Suppressor macrophage treated with lipopolysaccharide for 1 hour (primary cell): ENCODE data around the gene RAI1.

Experiments
- DNase-seq, 3 donors: peaks; one replicate each; pipeline ENCODE4 v3.0.0-alpha.2; 2020 to 2022

RAI1 gene

DNA sequence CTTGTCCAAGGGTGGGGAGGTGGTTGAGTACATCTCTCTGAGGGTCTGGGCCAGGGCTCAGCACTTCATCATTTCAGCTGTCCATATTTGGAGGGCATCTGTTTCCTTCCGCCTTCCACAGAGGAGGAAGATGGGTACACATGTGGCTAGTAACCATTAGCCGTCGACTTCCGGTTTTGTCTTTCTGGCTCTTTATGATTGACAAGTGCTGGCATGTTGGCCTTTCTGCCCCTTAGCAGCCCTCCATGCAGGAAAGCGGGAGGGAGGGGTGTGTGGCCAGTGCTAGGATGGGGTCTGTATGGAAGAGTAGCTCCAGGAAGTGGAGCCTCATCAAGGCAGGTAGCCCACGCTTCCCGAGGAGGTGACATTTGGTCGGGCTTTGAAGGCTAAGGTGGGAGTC, 69.6 kb downstream of the RAI1 start:
- DNase-seq: peak; percentile 67 to 76 (median 67)

DNA sequence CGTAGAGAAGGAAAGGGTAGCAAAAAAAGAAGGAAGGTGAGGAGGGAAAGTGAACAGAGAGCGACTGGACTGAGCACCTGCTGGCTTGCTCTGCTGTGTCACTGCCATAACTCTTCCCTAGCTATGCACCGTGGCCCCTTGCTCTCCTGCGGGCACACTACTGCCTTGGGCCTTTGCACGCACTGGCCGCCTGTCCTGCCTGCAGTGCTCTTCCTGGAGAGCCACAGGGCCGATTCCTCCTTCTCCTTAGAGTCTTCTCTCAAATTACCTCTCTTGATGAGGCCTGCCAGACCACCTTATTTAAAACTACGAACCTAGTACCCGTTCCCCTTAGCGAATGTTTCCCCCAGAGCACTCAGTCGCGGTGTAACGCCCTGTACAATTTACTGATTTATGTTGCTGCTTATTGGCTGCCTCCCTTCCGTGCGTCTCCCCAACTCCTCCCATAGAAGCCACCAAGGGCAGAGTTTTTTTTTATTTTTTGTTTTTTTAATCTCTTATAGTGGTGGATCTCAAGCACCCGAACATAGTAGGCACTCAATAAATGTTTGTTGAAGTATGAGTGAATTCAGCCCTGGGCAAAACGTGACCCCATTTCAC, 70.3 kb downstream of the RAI1 start:
- no peak for DNase-seq

DNA sequence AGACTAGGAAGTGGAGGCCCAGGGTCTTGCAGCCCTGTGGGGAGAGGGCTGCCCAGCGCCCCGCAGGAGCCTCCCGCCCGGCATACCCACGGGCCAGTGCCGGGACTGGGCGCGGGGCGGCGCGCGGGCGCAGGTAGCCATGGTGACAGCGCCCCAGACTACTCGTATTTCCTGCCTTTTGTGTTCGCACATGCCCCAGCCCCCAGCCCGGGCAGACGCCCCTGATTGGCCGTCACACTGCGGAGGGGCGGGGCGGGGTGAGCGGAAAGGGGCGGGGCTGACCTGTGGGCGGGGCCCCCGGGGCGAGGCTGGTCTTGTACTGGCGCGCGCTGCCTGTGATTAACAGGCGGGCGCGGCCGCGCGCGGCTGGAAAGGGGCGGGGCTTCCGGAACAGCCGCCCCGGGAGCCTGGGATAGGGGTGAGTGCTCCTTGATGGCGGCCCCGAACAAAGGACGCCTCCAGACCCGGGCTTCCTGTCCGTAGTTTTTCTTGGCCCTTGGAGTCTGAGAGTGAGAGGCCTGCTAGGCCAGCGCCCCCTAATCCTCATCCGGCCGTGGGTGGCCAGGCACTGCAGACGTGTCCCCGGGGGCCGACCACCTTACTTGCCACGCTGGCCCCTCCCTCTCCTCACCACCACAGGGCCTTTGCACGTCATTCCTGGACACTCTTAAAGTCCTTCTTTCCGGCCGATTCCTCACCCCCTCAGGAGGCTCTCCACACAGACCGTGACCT, 71.0 kb downstream of the RAI1 start:
- DNase-seq: peak; percentile 96 to 99 (median 98)

DNA sequence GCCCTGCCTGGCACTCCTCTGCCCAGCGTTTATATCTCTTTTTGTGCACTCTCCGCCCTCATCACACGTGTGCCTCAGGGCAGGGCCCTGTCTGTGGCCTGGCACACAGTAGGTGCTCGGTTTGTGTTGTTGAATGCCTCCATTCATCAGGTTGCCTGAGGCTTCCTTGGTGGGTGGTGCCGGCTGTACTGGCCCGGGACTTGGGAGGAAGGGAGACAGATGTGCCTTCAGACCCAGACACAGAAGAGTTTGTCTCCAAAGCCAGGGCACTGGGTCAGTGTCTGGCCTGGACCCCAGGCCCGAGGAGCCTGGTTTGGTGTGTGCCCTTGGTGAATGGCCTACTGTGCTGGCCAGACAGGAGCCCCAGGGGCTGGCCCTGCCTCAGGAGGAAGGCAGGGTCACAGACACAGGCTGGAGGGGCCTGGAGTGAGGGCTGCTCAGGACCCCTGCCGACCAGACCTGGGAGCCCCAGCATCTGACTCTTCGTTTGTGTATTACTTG, 71.6 kb downstream of the RAI1 start:
- DNase-seq: no peak

GRCh38 chr17:17754719-17755686, 73.7 kb downstream of the RAI1 start:
- no peak for DNase-seq

DNA sequence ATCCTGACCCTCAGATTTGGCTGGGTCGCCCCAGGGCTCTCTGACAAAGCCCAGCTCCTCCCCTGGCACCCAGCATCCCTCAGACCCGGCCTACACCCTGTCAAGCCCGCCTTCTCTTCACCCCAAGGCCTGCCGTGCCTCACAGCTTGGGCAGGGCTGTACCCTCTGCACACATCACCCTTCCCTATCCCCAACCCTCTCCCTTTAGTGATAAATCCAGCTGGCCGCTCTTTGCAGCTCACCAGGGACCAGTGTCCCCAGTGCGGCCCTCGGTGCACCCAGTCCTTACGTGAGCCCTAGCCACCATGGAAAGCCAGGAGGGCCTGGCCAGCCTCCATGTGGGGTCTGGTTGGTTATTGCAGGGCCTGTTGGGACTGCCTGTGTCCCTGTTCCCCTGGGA, 74.5 kb downstream of the RAI1 start:
- no peak for DNase-seq

GRCh38 chr17:17757391-17757791, 76.1 kb downstream of the RAI1 start:
- no peak for DNase-seq

DNA sequence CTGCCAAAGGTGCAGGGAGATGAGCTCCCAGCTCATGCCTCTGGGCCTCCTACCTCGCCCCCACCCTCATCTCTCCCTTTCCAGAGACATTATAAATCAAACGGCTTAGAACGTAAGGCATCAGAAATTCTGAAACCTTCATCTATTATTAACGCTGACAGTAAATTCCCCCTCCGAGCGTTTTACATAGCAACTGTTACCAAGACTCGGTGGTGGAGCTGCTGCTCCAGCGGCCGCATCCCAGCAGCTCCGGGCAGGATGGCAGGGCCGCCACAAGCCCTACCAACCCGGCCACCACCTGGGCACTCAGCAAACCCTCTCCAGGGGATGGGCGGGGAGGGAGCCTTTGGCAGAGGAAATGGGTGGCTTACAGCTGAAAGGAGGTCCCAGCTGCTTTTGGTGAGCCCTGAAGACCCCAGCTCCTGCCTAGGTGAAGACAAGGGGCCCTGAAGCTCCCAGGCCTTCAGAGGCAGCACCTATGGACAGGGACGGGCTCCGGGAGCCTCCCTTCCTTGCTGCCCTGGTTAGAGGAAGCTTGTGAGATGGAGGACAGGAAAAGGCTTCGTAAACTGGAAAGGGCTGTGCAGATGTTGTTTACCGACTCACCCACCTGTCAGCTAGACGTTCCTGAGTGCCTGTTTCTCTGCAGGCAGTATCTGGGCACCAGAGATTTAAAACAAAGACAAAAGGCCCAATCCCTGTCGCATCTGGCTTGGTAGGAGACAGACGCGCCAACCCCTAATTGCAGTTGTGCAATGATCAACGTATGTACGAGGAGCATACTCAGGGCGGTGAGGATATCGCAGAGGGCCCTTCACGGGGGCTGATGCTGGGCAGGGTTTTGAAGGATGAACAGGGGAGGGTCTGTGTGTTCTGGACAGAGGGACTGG, 76.9 kb downstream of the RAI1 start:
- no peak for DNase-seq

- DNase-seq: no peak
Observed at GRCh38 chr17:17758941-17759563, 77.8 kb downstream of the RAI1 start.

DNA sequence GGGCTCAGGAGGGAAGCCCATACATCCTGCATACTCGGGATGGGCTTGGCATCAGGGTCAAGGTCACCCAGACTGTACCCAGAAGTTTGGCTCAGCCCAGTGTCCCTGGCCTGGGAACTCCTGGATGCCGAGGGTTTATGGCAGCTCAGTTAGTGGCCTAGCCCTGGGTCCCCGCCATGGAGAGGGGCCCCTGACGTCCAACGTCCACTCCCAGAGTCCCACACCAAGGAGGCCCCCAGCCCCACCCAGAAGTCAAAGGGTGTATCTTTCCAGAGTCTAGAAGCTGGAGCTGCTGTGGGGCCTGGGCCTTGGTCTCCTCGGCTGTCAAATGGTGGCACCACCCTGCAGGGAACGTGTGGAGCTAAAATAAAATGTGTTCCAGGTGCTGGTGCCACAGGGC, 79.1 kb downstream of the RAI1 start:
- DNase-seq: no peak

DNA sequence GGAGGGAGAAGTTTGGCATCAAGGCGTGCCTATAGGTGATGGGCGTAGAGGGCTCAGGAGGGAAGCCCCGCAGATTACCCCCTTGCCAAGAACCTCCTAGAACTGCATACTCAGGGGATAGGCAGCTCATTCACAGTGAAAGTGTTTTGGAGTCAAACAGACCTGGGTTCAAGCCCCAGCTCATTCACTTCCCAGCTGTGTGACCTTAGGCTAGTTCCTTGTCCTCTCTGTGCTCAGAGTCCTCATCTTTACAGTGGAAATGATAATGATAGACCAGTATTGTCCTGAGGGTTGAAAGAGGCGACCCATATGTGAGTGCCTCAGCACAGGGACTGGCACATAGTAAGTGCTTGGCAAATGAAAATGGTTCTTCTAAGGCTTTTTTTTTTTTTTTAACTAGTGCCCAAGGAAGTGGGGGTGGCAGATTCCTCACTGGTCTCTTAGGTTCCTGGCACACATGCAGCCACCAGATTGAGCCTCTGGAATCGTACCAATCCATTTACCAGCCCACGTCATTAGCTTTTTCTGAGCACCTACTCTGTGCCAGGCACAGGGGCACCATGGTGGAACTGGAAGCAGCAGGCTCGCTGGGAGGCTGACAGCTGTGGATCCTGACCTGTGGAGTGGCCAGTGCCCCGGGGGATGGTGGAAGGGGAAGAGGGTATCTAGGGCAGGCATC, 79.8 kb downstream of the RAI1 start:
- no peak for DNase-seq

DNA sequence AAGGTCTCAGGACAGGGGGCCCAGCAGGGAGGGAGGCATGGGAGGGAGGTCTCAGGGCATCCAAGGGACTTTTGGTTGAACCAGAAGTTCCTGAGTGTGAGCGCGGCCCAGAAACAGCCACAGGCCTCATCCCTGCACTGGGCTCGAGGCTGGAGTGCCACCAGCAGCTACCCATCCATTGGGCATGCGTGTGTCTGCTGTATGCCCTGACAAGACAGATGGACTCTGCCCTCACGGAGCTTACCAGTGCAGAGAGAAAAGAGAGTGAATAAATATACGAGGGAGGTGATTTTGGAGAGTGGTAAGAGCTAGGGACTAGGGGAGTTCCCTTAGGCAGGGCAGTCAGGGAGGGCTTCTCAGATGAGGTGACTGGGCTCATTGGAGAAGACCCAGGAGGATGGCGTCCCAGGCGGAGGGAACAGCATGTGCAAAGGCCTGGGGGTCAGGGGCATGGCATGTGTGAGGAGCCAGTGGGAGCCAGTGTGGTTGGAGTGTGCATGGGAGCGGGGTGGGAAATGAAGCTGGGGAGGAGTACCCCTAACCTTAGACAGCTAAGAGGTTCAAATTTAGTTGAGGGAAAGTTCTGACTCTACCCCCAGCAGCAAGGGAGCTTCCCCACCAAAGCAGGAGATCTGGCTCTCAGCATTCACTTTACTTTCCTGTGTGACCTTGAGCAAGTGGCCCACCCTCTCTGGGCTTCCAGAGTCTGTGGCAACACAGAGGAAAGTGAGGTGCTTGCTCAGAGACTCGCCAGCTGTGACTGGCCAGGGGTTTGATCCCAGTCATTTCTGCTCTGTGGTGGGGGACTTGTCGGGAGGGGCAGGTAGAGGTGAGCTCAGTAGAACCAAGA, 80.9 kb downstream of the RAI1 start:
- no peak for DNase-seq

DNA sequence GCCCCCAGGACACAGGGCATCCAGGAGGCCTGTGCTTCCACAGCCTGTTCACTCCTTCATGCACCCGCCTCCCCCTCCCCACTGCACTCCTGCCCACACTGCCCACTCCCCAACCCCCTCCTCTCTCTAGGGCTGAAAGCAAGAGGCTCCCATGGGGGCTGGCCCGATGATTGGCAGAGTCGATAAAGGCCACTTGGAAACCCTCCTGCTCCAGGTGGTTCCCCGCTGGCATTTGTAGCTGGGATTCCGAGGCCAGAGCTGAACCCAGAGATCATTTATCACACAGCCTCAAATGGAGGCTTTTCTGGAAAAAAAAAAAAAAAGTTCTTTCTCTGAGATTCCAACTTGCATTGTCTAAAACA, 81.5 kb downstream of the RAI1 start:
- no peak for DNase-seq

GRCh38 chr17:17763136-17763535, 81.9 kb downstream of the RAI1 start:
- DNase-seq: no peak

DNA sequence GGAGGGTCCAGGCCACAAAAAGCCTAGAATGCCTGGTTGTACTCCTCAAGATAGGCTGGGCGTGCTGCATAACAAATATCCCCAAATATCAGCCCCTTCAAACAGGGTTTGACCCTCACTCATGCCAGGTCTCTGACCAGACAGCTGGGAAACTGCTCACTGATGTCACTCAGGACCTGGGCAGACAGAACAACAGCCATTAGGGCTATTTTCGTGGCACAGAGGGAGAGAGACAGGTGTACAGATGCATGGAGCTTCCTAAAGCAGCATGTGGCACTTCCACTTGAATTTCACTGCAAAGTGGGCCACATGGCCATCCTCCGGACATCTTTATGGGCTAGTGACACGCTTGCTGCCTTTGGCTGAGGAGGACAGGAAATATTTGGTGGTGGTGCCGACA, 82.5 kb downstream of the RAI1 start:
- DNase-seq: no peak

- no peak for DNase-seq
Observed at GRCh38 chr17:17765359-17766076, 84.3 kb downstream of the RAI1 start.

DNA sequence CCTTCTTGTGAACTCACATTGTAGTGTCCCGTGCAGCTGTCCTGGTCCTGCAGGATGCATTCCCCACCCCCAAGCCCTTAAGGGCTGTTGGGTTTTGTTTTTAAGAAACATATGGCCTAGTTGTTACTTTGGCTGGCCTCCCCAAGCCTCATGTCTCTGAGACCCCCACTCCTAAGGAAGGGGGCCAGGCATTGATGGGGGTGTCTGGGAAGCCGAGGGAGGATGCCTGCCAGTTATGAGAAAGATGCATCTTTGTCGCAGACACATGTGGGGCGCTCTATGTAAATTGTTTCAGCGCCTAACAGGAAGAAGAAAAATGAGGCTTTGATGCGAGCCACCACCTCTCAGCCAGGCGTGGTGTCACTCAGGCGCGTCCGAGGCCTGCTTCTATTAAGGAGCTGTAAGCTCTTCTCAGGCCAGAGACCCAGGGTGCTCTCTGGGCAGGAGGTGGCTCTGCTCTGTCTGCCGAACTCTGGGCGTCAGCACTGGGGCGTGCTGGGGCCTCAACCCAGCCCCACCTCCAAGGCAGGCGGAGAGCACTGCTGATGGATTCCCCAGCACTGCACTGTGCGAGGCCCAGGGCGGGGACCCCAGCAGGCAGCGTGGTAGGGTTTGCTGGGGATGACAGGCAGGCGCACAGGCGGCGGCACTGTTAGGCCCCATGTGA, 85.0 kb downstream of the RAI1 start:
- no peak for DNase-seq

GRCh38 chr17:17766744-17767120, 85.5 kb downstream of the RAI1 start:
- DNase-seq: no peak
